B cell (primary cell): ENCODE results near the gene HS3ST6. TPM values are rescaled to one million over a fixed set of nuclear protein-coding genes. Genes with fewer than 3 reads are reported as not detected.

ENCODE experiments used
- ATAC-seq: fragments of 200-7000 bp; cut with Tn5 transposase; one replicate; pipeline ENCODE4 v1.10.0; 2021; ENCODE audit warnings: low read depth, mild to moderate bottlenecking, moderate number of reproducible peaks, moderate library complexity
- CTCF ChIA-PET: fragments of 350-600 bp; sonication (Branson Sonifier 250); formaldehyde crosslinking; loops from one replicate; lab custom pipeline; 2021; ENCODE audit warnings: antibody characterized with exemption, inconsistent platforms; lab: Charles Lee
- POLR2A ChIA-PET: fragments of 350-600 bp; sonication (Branson Sonifier 250); formaldehyde crosslinking; loops from one replicate; lab custom pipeline; 2021; ENCODE audit warnings: antibody characterized with exemption; lab: Charles Lee
- DNase-seq: peaks from one replicate; pipeline ENCODE4 v3.0.0; 2013
- H2AFZ ChIP-seq: 2 replicates; pipeline ENCODE4 v1.6.1; 2012; ENCODE audit warnings: mild to moderate bottlenecking, low read depth, low read length; ENCODE audit not compliant: insufficient read depth, poor library complexity, severe bottlenecking
- H3K27ac ChIP-seq, 2 donors: 1 replicate in 1 of 2; 2 replicates in 1 of 2; pipeline ENCODE4 v1.5.1; 2012 to 2013; ENCODE audit warnings: low read length in 2 of 2, mild to moderate bottlenecking in 2 of 2, moderate library complexity in 1 of 2
- H3K27me3 ChIP-seq, 4 experiments: fragments of 200-600 bp in 1 of 4; sonication (generic) in 1 of 4; replicated peaks in 1 of 4; 1 replicate in 2 of 4; 2 replicates in 2 of 4; pipeline versions ENCODE4 v1.6.1 to v1.7.0; 2013 to 2016; ENCODE audit warnings: low read length in 3 of 4, mild to moderate bottlenecking in 2 of 4, mixed read lengths in 1 of 4, moderate library complexity in 1 of 4; ENCODE audit not compliant: insufficient read depth in 4 of 4, control insufficient read depth in 3 of 4; ENCODE audit errors: control extremely low read depth in 1 of 4
- H3K36me3 ChIP-seq, 2 experiments: replicated peaks in 1 of 2; 1 replicate in 1 of 2; 2 replicates in 1 of 2; pipeline versions ENCODE4 v1.6.1 to v1.7.1; 2013; ENCODE audit warnings: low read length in 1 of 2; ENCODE audit not compliant: insufficient read depth in 2 of 2, control insufficient read depth in 1 of 2; ENCODE audit errors: control extremely low read depth in 1 of 2, extremely low read depth in 1 of 2
- H3K4me1 ChIP-seq, 2 donors: fragments of 200-600 bp in 1 of 2; sonication (generic) in 1 of 2; 1 replicate in 1 of 2; 2 replicates in 1 of 2; pipeline versions ENCODE4 v1.5.1 to v1.6.1; 2013 to 2017; ENCODE audit warnings: low read length in 2 of 2; ENCODE audit not compliant: control insufficient read depth in 2 of 2, insufficient read depth in 2 of 2
- H3K4me2 ChIP-seq: replicated peaks from 2 replicates; pipeline ENCODE3; 2012; ENCODE audit warnings: mild to moderate bottlenecking, low read depth, low read length; ENCODE audit not compliant: poor library complexity, severe bottlenecking
- H3K4me3 ChIP-seq, 5 experiments: fragments of 200-600 bp in 1 of 5; sonication (generic) in 1 of 5; 1 replicate in 3 of 5; 2 replicates in 2 of 5; pipeline versions ENCODE4 v1.5.1 to v1.7.0; 2011 to 2016; ENCODE audit warnings: low read length in 4 of 5, mild to moderate bottlenecking in 4 of 5, low read depth in 2 of 5, control low read depth in 1 of 5, moderate library complexity in 1 of 5; ENCODE audit not compliant: insufficient read depth in 1 of 5; ENCODE audit errors: control extremely low read depth in 1 of 5, extremely low read depth in 1 of 5
- H3K79me2 ChIP-seq: fragments of 200-600 bp; sonication (generic); one replicate; pipeline ENCODE4 v1.6.0; 2016; ENCODE audit warnings: low read length; ENCODE audit not compliant: control insufficient read depth, insufficient read depth
- H3K9ac ChIP-seq: fragments of 200-600 bp; sonication (generic); 2 replicates; pipeline ENCODE4 v1.6.1; 2017; ENCODE audit warnings: mild to moderate bottlenecking, low read length, moderate library complexity
- H3K9me3 ChIP-seq, 3 donors: one replicate each; pipeline versions ENCODE4 v1.6.1 to v1.7.1; 2013; ENCODE audit warnings: low read length in 2 of 3; ENCODE audit not compliant: control insufficient read depth in 2 of 3, insufficient read depth in 1 of 3; ENCODE audit errors: control extremely low read depth in 1 of 3
- H4K20me1 ChIP-seq: 2 replicates; pipeline ENCODE4 v1.6.0; 2012; ENCODE audit warnings: mild to moderate bottlenecking, low read length; ENCODE audit not compliant: insufficient read depth, control insufficient read depth, poor library complexity, severe bottlenecking
- H3K27ac Mint-ChIP-seq: one replicate; pipeline ENCODE4 v1.8.0; 2021; ENCODE audit warnings: mixed read lengths
- H3K27me3 Mint-ChIP-seq: one replicate; pipeline ENCODE4 v1.8.0; 2021; ENCODE audit warnings: mixed read lengths
- H3K4me1 Mint-ChIP-seq: one replicate; pipeline ENCODE4 v1.8.0; 2021; ENCODE audit warnings: mixed read lengths
- H3K4me3 Mint-ChIP-seq: one replicate; pipeline ENCODE4 v1.8.0; 2021; ENCODE audit warnings: mixed read lengths
- H3K9me3 Mint-ChIP-seq: one replicate; pipeline ENCODE4 v1.8.0; 2022; ENCODE audit warnings: mixed read lengths; ENCODE audit not compliant: insufficient read depth
- EZH2 ChIP-seq: IDR thresholded peaks from 2 replicates; pipeline ENCODE4 v1.6.1; 2012; ENCODE audit warnings: borderline replicate concordance, low read depth, mild to moderate bottlenecking, moderate library complexity, low read length; ENCODE audit not compliant: insufficient read depth, poor library complexity, severe bottlenecking
- WGBS: methylation state at CpG from one replicate; pipeline ENCODE4 v1.1.5; 2013; ENCODE audit warnings: missing lambda C conversion rate; ENCODE audit not compliant: insufficient coverage; 5-methylcytosine and 5-hydroxymethylcytosine counted together
- intact Hi-C: fragments of 100-400 bp; cut with micrococcal nuclease; formaldehyde crosslinking; loops from one replicate; pipeline ENCODE4 v1.10.0; 2022
- polyA plus RNA-seq: library from polyadenylated mRNA; depleted of rRNA; stranded (reverse); fragments of >200 nt; gene quantifications from 2 replicates; pipeline ENCODE4 v1.2.3, GENCODE V29; 2012
- total RNA-seq, 2 donors: library from RNA; stranded (reverse); fragments of 120-200 nt in 1 of 2; gene quantifications; 1 replicate in 1 of 2; 2 replicates in 1 of 2; pipeline versions ENCODE4 v1.2.3 to v1.2.4, GENCODE V29; 2013 to 2022
- TF ChIP-seq, protein P1 (sequence below): fragments of 200-600 bp; IDR thresholded peaks from one replicate; pipeline ENCODE4 v1.8.0; 2022; ENCODE audit warnings: antibody characterized with exemption, mild to moderate bottlenecking

HS3ST6 gene
- total and polyA plus RNA-seq, 2 donors (not counting 1 experiment from before 2014, with no cell fraction given): not detected

DNA sequence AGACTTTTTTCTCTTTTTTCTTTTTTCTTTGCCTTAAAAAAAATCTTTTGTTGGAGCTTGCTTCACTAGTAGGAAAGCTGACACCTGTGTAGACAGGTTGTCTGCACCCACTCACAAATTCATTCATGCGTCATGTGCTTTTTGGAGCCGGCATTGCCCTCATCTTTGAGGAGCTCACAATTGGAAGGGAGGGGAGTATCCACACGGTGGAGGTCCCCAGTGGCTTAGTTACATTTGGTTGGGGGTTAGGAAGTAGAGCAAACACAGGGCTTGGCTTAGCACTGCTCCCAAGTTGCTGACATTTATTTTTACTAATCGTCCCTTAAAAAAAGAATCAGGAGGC lies 27.5 kb downstream of the HS3ST6 start:
- no peak for DNase-seq
- Histone ChIP-seq H3K4me3 (no peak overlapping the region), H2AFZ (no peak overlapping the region), H3K36me3 (no peaks in the 10 kb centered on the region), H3K4me1 (no peaks in the 10 kb centered on the region), H3K9ac (no peak overlapping the region), H3K27me3 (no peaks in the 10 kb centered on the region), H3K4me2 (no peak overlapping the region), H3K79me2 (no peaks in the 10 kb centered on the region), H3K9me3 (no peaks in the 10 kb centered on the region), H4K20me1 (no peaks in the 10 kb centered on the region), H3K27ac (no peak overlapping the region)
- H3K27ac Mint-ChIP-seq: no peak overlapping the region
- 41% methylated on average over 3 of the region's 4 CpGs for WGBS
- CTCF ChIA-PET: no interaction called here
- TF ChIP-seq, protein P1, sequence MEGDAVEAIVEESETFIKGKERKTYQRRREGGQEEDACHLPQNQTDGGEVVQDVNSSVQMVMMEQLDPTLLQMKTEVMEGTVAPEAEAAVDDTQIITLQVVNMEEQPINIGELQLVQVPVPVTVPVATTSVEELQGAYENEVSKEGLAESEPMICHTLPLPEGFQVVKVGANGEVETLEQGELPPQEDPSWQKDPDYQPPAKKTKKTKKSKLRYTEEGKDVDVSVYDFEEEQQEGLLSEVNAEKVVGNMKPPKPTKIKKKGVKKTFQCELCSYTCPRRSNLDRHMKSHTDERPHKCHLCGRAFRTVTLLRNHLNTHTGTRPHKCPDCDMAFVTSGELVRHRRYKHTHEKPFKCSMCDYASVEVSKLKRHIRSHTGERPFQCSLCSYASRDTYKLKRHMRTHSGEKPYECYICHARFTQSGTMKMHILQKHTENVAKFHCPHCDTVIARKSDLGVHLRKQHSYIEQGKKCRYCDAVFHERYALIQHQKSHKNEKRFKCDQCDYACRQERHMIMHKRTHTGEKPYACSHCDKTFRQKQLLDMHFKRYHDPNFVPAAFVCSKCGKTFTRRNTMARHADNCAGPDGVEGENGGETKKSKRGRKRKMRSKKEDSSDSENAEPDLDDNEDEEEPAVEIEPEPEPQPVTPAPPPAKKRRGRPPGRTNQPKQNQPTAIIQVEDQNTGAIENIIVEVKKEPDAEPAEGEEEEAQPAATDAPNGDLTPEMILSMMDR: no peak
- no peak for TF ChIP-seq EZH2
- intact Hi-C loops: no loop called here
- peaks cover 18% of the 10 kb centered on the region for H3K27me3 Mint-ChIP-seq
- H3K4me3 Mint-ChIP-seq: no peak overlapping the region
- no peaks in the 10 kb centered on the region for H3K4me1 Mint-ChIP-seq
- no peak for ATAC-seq
- POLR2A ChIA-PET: no interaction called here
- no peaks in the 10 kb centered on the region for H3K9me3 Mint-ChIP-seq

GRCh38 chr16:1890024-1890707 lies 28.0 kb downstream of the HS3ST6 start:
- ChIA-PET POLR2A (no interaction called here), CTCF (interaction anchor here (0.6 kb wide), 1 partner anchor 28 kb away, joined by 3 read pairs; no protein-coding TSS in a partner anchor)
- no peaks in the 10 kb centered on the region for H3K4me1 ChIP-seq
- H3K79me2 ChIP-seq: no peaks in the 10 kb centered on the region
- no peak overlapping the region for H3K4me3 Mint-ChIP-seq
- no peak for ATAC-seq
- WGBS: 65% methylated on average over 7 of the region's 16 CpGs
- no peak overlapping the region for H2AFZ ChIP-seq
- no peaks in the 10 kb centered on the region for H4K20me1 ChIP-seq
- no peak for DNase-seq
- H3K36me3 ChIP-seq: no peaks in the 10 kb centered on the region
- H3K27ac ChIP-seq: no peak overlapping the region
- intact Hi-C loops: no loop called here
- H3K27ac Mint-ChIP-seq: no peak overlapping the region
- peaks cover 20% of the 10 kb centered on the region for H3K27me3 Mint-ChIP-seq
- H3K27me3 ChIP-seq: no peaks in the 10 kb centered on the region
- H3K4me2 ChIP-seq: no peak overlapping the region
- H3K9ac ChIP-seq: no peak overlapping the region
- no peak for TF ChIP-seq EZH2
- H3K9me3 ChIP-seq: no peaks in the 10 kb centered on the region
- H3K9me3 Mint-ChIP-seq: no peaks in the 10 kb centered on the region
- H3K4me3 ChIP-seq: no peak overlapping the region
- no peaks in the 10 kb centered on the region for H3K4me1 Mint-ChIP-seq
